Measurements from ENCODE around the gene IL9. TPM values are rescaled to one million over a fixed set of nuclear protein-coding genes. Genes with fewer than 3 reads are reported as not detected.

Gene IL9
- total and polyA plus RNA-seq, 2 of the 4 experiments (the other 2 are of a cell fraction), result not detected

GRCh38 chr5:135857630-135858311, 37.9 kb downstream of the IL9 start:
- no peaks in the 10 kb centered on the region for H3K9me3 ChIP-seq (ENCODE audit: control insufficient read depth, insufficient read depth, low read length)
- H4K8ac ChIP-seq (ENCODE audit: low read depth in 2 of 2, low read length in 2 of 2), result no peak overlapping the region
- H3K56ac ChIP-seq (ENCODE audit: extremely low read depth, insufficient read depth, low read length), result no peak overlapping the region
- no peak overlapping the region for H2AK9ac ChIP-seq (replicated peaks; ENCODE audit: low read depth, low read length, poor library complexity)
- H3K4me2 ChIP-seq (ENCODE audit: low read depth, low read length), result no peak overlapping the region
- H3K4me1 ChIP-seq (ENCODE audit: control insufficient read depth, insufficient read depth, low read length), result no peaks in the 10 kb centered on the region
- no peak overlapping the region for H2BK120ac ChIP-seq (ENCODE audit: low read depth, low read length)
- H4K5ac ChIP-seq (ENCODE audit: low read depth, low read length), result no peak overlapping the region
- ATAC-seq (ENCODE audit: low read depth) (no peak), DNase-seq (no peak)
- H3K18ac ChIP-seq (ENCODE audit: low read depth, low read length), result no peak overlapping the region
- no peaks in the 10 kb centered on the region for H4K20me1 ChIP-seq (ENCODE audit: insufficient read depth, low read length)
- H3K27ac ChIP-seq (ENCODE audit: insufficient read depth, low read length), result no peak overlapping the region
- no peaks in the 10 kb centered on the region; the same call in 1 of the 2 replicates for H3K27me3 ChIP-seq (ENCODE audit: control insufficient read depth, insufficient read depth, low read length)
- intact Hi-C loops (cut with micrococcal nuclease) (no loop called here), in situ Hi-C loops (cut with MboI; ENCODE audit: low sequenced_read_pairs) (no loop called here), dilution Hi-C loops (cut with HindIII; ENCODE audit: low sequenced_read_pairs, unreplicated experiment) (no loop called here)
- no peak overlapping the region for H2BK15ac ChIP-seq (ENCODE audit: low read depth, low read length)
- H2BK20ac ChIP-seq (ENCODE audit: low read depth, low read length), result no peak overlapping the region
- H3K23ac ChIP-seq (ENCODE audit: low read depth, low read length), result no peak overlapping the region
- no peak overlapping the region for H2AK5ac ChIP-seq (ENCODE audit: low read depth, low read length)
- no CpG with 5 or more reads among the region's 2 CpGs for WGBS, 2 experiments (ENCODE audit: extremely low coverage in 2 of 2, insufficient read length in 1 of 2)
- H4K91ac ChIP-seq (ENCODE audit: insufficient read depth, low read depth, low read length), result no peak overlapping the region
- H3K79me1 ChIP-seq (ENCODE audit: low read depth in 1 of 2, low read length in 2 of 2), result no peaks in the 10 kb centered on the region
- H3K36me3 ChIP-seq (ENCODE audit: control insufficient read depth, insufficient read depth, low read length), result no peaks in the 10 kb centered on the region
- POLR2A ChIA-PET (ENCODE audit: unreplicated experiment), result no interaction called here
- no peak for TF ChIP-seq NFE2L2 (IDR thresholded peaks at IDR 0.05; ENCODE audit: low read depth, low read length)
- TF ChIP-seq CEBPB (IDR thresholded peaks at IDR 0.05; ENCODE audit: low read depth, low read length), result no peak
- no peak for TF ChIP-seq MAFK (IDR thresholded peaks at IDR 0.05; ENCODE audit: low read depth, low read length)
- TF ChIP-seq ELK1 (IDR thresholded peaks at IDR 0.05; ENCODE audit: borderline replicate concordance, low read depth, low read length), result no peak
- TF ChIP-seq FOS (IDR thresholded peaks at IDR 0.05; ENCODE audit: low read depth, low read length), result no peak
- no peak for TF ChIP-seq CHD1 (IDR thresholded peaks at IDR 0.05; ENCODE audit: low read depth, low read length)
- TF ChIP-seq RCOR1 (IDR thresholded peaks at IDR 0.05; ENCODE audit: insufficient replicate concordance, low read length), result no peak
- TF ChIP-seq, protein P1, sequence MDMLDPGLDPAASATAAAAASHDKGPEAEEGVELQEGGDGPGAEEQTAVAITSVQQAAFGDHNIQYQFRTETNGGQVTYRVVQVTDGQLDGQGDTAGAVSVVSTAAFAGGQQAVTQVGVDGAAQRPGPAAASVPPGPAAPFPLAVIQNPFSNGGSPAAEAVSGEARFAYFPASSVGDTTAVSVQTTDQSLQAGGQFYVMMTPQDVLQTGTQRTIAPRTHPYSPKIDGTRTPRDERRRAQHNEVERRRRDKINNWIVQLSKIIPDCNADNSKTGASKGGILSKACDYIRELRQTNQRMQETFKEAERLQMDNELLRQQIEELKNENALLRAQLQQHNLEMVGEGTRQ (IDR thresholded peaks at IDR 0.05; ENCODE audit: low read depth, low read length), result no peak
- TF ChIP-seq MXI1 (IDR thresholded peaks at IDR 0.05; ENCODE audit: borderline replicate concordance, low read depth, low read length), result no peak
- TF ChIP-seq POLR2A (IDR thresholded peaks at IDR 0.05; ENCODE audit: low read depth, low read length), result no peak
- TF ChIP-seq, protein P2, sequence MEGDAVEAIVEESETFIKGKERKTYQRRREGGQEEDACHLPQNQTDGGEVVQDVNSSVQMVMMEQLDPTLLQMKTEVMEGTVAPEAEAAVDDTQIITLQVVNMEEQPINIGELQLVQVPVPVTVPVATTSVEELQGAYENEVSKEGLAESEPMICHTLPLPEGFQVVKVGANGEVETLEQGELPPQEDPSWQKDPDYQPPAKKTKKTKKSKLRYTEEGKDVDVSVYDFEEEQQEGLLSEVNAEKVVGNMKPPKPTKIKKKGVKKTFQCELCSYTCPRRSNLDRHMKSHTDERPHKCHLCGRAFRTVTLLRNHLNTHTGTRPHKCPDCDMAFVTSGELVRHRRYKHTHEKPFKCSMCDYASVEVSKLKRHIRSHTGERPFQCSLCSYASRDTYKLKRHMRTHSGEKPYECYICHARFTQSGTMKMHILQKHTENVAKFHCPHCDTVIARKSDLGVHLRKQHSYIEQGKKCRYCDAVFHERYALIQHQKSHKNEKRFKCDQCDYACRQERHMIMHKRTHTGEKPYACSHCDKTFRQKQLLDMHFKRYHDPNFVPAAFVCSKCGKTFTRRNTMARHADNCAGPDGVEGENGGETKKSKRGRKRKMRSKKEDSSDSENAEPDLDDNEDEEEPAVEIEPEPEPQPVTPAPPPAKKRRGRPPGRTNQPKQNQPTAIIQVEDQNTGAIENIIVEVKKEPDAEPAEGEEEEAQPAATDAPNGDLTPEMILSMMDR (conservative IDR thresholded peaks at IDR 0.05; ENCODE audit: low read depth, low read length), result no peak
- TF ChIP-seq RFX5 (IDR thresholded peaks at IDR 0.05; ENCODE audit: low read depth, low read length), result no peak
- TF ChIP-seq SMC3 (IDR thresholded peaks at IDR 0.05; ENCODE audit: low read depth, low read length), result no peak
- H3K14ac ChIP-seq (replicated peaks; ENCODE audit: low read depth, low read length), result no peak overlapping the region
- H2BK5ac ChIP-seq (ENCODE audit: low read depth, low read length, poor library complexity, severe bottlenecking), result no peak overlapping the region
- no peaks in the 10 kb centered on the region for H3K9me1 ChIP-seq (ENCODE audit: insufficient read depth, low read length)
- H3K4me3 ChIP-seq (ENCODE audit: insufficient read depth, low read depth, low read length), result no peak overlapping the region
- H3K4ac ChIP-seq (ENCODE audit: low read depth, low read length), result no peak overlapping the region
- no TSS peak for BruUV-seq (replicated peaks)
- no peak overlapping the region for H3K9ac ChIP-seq (ENCODE audit: low read depth, low read length)
- CTCF ChIA-PET, result interaction anchor here (0.7 kb wide), 1 partner anchor 273 kb away, joined by 3 read pairs; no protein-coding TSS in a partner anchor
- no peak overlapping the region for H2AFZ ChIP-seq (replicated peaks; ENCODE audit: low read length, poor library complexity)

All from IMR-90 (cell line).